PC-9 (cell line): ENCODE results near the gene TDRKH. TPM values are rescaled to one million over a fixed set of nuclear protein-coding genes. Genes with fewer than 3 reads are reported as not detected.

ENCODE experiments used
- BruUV-seq: library from RNA; stranded (reverse); fragments of 400-500 nt; replicated peaks from 2 replicates; lab custom pipeline; 2021; lab: Mats Ljungman, UMichigan
- CTCF ChIA-PET: fragments of 300-600 bp; sonication (Branson Sonifier 250); formaldehyde crosslinking; loops from one replicate; lab custom pipeline; 2022; ENCODE audit warnings: antibody characterized with exemption; lab: Charles Lee
- POLR2A ChIA-PET: fragments of 300-600 bp; sonication (Branson Sonifier 250); formaldehyde crosslinking; loops from one replicate; lab custom pipeline; 2022; ENCODE audit warnings: antibody characterized with exemption; ENCODE audit not compliant: unreplicated experiment; lab: Charles Lee
- DNase-seq, 2 experiments: peaks; one replicate each; pipeline versions ENCODE4 v3.0.0 to v3.0.0-alpha.2; 2015 to 2022; ENCODE audit warnings: mixed read lengths in 1 of 2
- H2AFZ ChIP-seq: fragments of 200-600 bp; sonication (generic); 2 replicates; pipeline ENCODE4 v1.8.1; 2017; ENCODE audit warnings: antibody characterized with exemption
- H3F3A ChIP-seq: fragments of 200-600 bp; sonication (generic); 2 replicates; pipeline ENCODE4 v1.8.1; 2017; ENCODE audit warnings: antibody characterized with exemption, mild to moderate bottlenecking, low read depth; ENCODE audit not compliant: insufficient read depth
- H3K27ac ChIP-seq: fragments of 200-600 bp; sonication (generic); 2 replicates; pipeline ENCODE4 v1.6.1; 2016; ENCODE audit warnings: mixed run types
- H3K27me3 ChIP-seq: fragments of 200-600 bp; sonication (generic); 2 replicates; pipeline ENCODE4 v1.6.1; 2016; ENCODE audit warnings: low read depth, mixed run types; ENCODE audit not compliant: insufficient read depth
- H3K36me3 ChIP-seq: fragments of 200-600 bp; sonication (generic); 2 replicates; pipeline ENCODE4 v1.6.1; 2016; ENCODE audit warnings: low read depth, mixed run types
- H3K4me1 ChIP-seq: fragments of 200-600 bp; sonication (generic); replicated peaks from 2 replicates; pipeline ENCODE4 v1.6.1; 2016; ENCODE audit warnings: mixed run types; ENCODE audit not compliant: insufficient read depth
- H3K4me2 ChIP-seq: fragments of 200-600 bp; sonication (generic); 2 replicates; pipeline ENCODE4 v1.6.1; 2017; ENCODE audit warnings: mixed run types
- H3K4me3 ChIP-seq: fragments of 200-600 bp; sonication (generic); 2 replicates; pipeline ENCODE4 v1.6.1; 2016; ENCODE audit warnings: mixed run types
- H3K79me2 ChIP-seq: fragments of 200-600 bp; sonication (generic); 2 replicates; pipeline ENCODE4 v1.6.1; 2017; ENCODE audit warnings: low read depth, mixed run types
- H3K9me2 ChIP-seq: fragments of 200-600 bp; sonication (generic); 2 replicates; pipeline ENCODE4 v1.8.1; 2017; ENCODE audit warnings: mild to moderate bottlenecking; ENCODE audit not compliant: insufficient read depth
- H3K9me3 ChIP-seq: fragments of 200-600 bp; sonication (generic); 2 replicates; pipeline ENCODE4 v1.8.1; 2016; ENCODE audit warnings: low read depth; ENCODE audit not compliant: insufficient read depth
- H4K20me1 ChIP-seq: fragments of 200-600 bp; sonication (generic); 2 replicates; pipeline ENCODE4 v1.8.1; 2017; ENCODE audit not compliant: insufficient read depth
- CTCF ChIP-seq: fragments of 200-600 bp; sonication (generic); conservative IDR thresholded peaks from 2 replicates; pipeline ENCODE4 v1.6.1; 2017; ENCODE audit warnings: mixed run types, antibody characterized with exemption, mild to moderate bottlenecking, moderate library complexity
- EZH2 ChIP-seq: fragments of 200-600 bp; sonication (generic); IDR thresholded peaks from 2 replicates; pipeline ENCODE4 v1.8.0; 2017; ENCODE audit warnings: antibody characterized with exemption, low read depth
- intact Hi-C: fragments of 100-400 bp; cut with micrococcal nuclease; formaldehyde crosslinking; loops from one replicate; pipeline ENCODE4 v1.10.0; 2022; ENCODE audit not compliant: unreplicated experiment
- total RNA-seq: library from RNA; stranded (reverse); gene quantifications from 2 replicates; pipeline ENCODE4 v1.2.3, GENCODE V29; 2021

Gene TDRKH
- total RNA-seq, 1 experiment from 2014 or later, result 17.3 TPM

DNA sequence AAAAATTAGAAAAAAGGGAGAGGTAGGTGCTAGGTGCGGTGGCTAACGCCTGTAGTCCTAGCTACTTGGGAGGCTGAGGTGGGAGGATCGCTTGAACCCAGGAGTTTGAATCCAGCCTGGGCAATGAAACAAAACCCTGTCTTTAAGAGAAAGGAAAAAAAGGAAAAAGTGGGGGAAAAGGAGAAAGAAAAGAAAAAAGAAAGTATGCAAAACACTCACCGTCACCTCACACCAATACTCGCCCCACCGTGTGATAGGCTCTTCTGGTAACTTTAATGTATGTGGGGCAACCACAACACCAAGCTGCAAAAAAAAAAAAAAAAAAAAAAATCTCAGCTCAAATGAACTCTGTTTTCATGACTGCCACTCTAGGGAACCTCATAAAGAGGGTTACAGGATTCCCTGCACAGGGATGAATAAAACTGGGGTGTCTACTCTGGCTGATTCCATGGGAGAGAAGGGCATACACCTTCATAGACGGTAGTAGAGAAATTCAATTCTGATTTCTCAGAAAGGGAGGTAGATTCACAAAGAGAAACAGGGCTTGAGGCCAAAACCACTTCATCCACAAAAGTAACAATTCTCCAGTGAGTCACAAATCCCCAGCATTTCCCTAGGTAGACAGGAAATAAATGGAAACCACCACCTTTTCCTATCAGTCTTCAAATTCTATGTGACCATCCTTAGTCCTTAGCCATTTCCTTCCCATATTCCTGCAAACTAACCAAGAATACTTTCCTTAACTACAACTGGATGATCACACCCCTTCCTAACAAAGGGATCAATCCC, 29.5 kb downstream of the TDRKH start:
- no peak overlapping the region for H2AFZ ChIP-seq
- H3K9me3 ChIP-seq, result no peaks in the 10 kb centered on the region
- H3F3A ChIP-seq, result peaks cover 16% of the 10 kb centered on the region; the same call in 1 of the 2 replicates
- intact Hi-C loops, result loop anchor here (5.0 to 10.0 kb wide), 2 partner anchors 77 to 244 kb away; partner anchors contain the start of gene C2CD4D
- H3K4me3 ChIP-seq, result no peak overlapping the region
- BruUV-seq, result no TSS peak
- H3K36me3 ChIP-seq, result 0 out of 2 replicates have a peak, but pooled peaks cover 10% of the 10 kb centered on the region
- ChIA-PET POLR2A (interaction anchor here (0.6 kb wide), 1 partner anchor 687 kb away, joined by 13 read pairs; no protein-coding TSS in a partner anchor), CTCF (interaction anchor here (0.6 kb wide), 1 partner anchor 76 kb away, joined by 5 read pairs; no protein-coding TSS in a partner anchor)
- H3K27me3 ChIP-seq, result no peaks in the 10 kb centered on the region
- no peak for TF ChIP-seq EZH2
- H4K20me1 ChIP-seq, result no peaks in the 10 kb centered on the region
- no peak for DNase-seq
- H3K4me1 ChIP-seq, result peaks cover 19% of the 10 kb centered on the region
- no peak overlapping the region for H3K27ac ChIP-seq
- H3K9me2 ChIP-seq, result no peaks in the 10 kb centered on the region
- H3K4me2 ChIP-seq, result no peak overlapping the region
- 0 out of 2 replicates have a peak, but pooled peaks cover 10% of the 10 kb centered on the region for H3K79me2 ChIP-seq

DNA sequence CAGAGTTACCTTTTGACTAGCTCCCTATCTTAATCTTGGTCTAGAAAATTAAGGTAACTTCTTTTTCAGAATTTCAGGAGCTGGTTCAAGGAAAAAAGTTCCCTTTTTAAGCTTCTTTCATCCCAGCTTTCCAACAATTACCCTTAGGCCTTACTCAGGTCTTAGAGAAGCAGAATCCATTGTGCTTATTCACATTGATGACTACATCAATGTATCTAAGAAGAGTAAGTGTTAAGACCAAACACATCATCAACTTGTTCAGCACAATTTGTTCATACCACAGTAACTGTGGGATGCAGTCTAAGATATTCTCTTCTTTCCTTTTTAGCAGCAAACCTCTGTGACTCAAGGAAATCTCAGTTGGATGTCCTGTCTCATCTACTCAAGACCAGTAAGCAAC, 31.1 kb downstream of the TDRKH start:
- H3K9me3 ChIP-seq, result no peaks in the 10 kb centered on the region
- no peak overlapping the region for H3K4me2 ChIP-seq
- peaks cover 8% of the 10 kb centered on the region for H3K4me1 ChIP-seq
- TF ChIP-seq EZH2 (no peak), CTCF (no peak)
- no peak for DNase-seq
- H2AFZ ChIP-seq, result no peak overlapping the region
- 0 out of 2 replicates have a peak, but pooled peaks cover 10% of the 10 kb centered on the region for H3K36me3 ChIP-seq
- H4K20me1 ChIP-seq, result no peaks in the 10 kb centered on the region
- no peak overlapping the region for H3K27ac ChIP-seq
- intact Hi-C loops, result no loop called here
- H3K27me3 ChIP-seq, result no peaks in the 10 kb centered on the region
- BruUV-seq, result no TSS peak
- ChIA-PET POLR2A (no interaction called here), CTCF (no interaction called here)
- H3F3A ChIP-seq, result peaks cover 16% of the 10 kb centered on the region; the same call in 1 of the 2 replicates
- H3K4me3 ChIP-seq, result no peak overlapping the region
- H3K9me2 ChIP-seq, result no peaks in the 10 kb centered on the region
- H3K79me2 ChIP-seq, result 0 out of 2 replicates have a peak, but pooled peaks cover 7% of the 10 kb centered on the region

DNA sequence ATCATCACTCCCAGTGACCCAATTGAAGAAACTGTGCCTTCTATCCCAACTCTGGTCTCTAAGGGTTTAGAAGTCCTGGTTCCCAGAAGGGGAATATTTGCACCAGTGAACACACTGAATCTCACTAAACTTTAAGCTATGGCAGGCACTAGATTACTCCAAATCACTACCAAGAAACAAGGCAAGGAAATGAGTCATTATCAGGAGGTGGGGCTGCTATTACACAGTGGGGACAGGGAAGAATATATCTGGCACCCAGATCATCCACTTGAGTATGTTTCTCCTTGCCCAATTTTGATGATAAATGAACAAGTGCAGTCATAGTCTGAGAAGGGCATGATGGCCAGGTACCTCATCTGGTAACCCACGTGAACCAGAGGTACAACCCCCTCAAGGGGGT, 34.0 kb downstream of the TDRKH start:
- Histone ChIP-seq H4K20me1 (no peaks in the 10 kb centered on the region), H3K36me3 (0 out of 2 replicates have a peak, but pooled peaks cover 5% of the 10 kb centered on the region), H3K9me3 (no peaks in the 10 kb centered on the region), H3F3A (peaks cover 4% of the 10 kb centered on the region; the same call in 1 of the 2 replicates), H3K4me3 (no peak overlapping the region), H3K27ac (no peak overlapping the region), H3K27me3 (no peaks in the 10 kb centered on the region), H2AFZ (no peak overlapping the region), H3K9me2 (no peaks in the 10 kb centered on the region; the same call in 1 of the 2 replicates), H3K4me2 (no peak overlapping the region), H3K79me2 (no peaks in the 10 kb centered on the region), H3K4me1 (no peaks in the 10 kb centered on the region)
- no peak for DNase-seq
- intact Hi-C loops, result no loop called here
- POLR2A ChIA-PET, result no interaction called here
- no peak for TF ChIP-seq EZH2
- TF ChIP-seq CTCF, result no peak
- CTCF ChIA-PET, result no interaction called here
- BruUV-seq, result no TSS peak
